ENCODE data around the gene TAS2R16. TPM values are rescaled to one million over a fixed set of nuclear protein-coding genes. Genes with fewer than 3 reads are reported as not detected.

TAS2R16 gene
- total and polyA plus RNA-seq, 4 donors: not detected

GRCh38 chr7:122949186-122949585 is 46.3 kb downstream of the TAS2R16 start:
- DNase-seq (no peak), ATAC-seq (ENCODE audit: insufficient read depth, low FRiP score) (no peak)
- Histone ChIP-seq H3K9ac (ENCODE audit: insufficient read depth in 1 of 2, low read length in 2 of 2) (no peak overlapping the region), H3K4me3 (no peak overlapping the region), H3K4me1 (ENCODE audit: control insufficient read depth in 5 of 5, insufficient read depth in 5 of 5, low read length in 5 of 5) (no peaks in the 10 kb centered on the region), H3K27ac (ENCODE audit: low read depth in 1 of 2, low read length in 1 of 2) (no peak overlapping the region), H3K27me3 (ENCODE audit: control insufficient read depth in 3 of 3, insufficient read depth in 3 of 3, low read length in 2 of 3) (no peaks in the 10 kb centered on the region), H3K9me3 (ENCODE audit: control insufficient read depth in 4 of 4, insufficient read depth in 3 of 4, low read length in 3 of 4) (peaks cover 0 to 4% (median 0%) of the 10 kb centered on the region in 4 donors), H3K36me3 (ENCODE audit: control insufficient read depth in 4 of 4, insufficient read depth in 4 of 4, low read length in 4 of 4) (no peaks in the 10 kb centered on the region)
- 66 to 80% methylated on average over 1 of the region's 1 CpG for WGBS, 2 donors
- no peak for TF ChIP-seq CTCF (IDR thresholded peaks at IDR 0.05; ENCODE audit: control extremely low read depth, extremely low read depth)

Other genes starting within 250 kb of the TAS2R16 start
- 10 to 100 TPM; 37.9 to 76.7 TPM for gene CADPS2, start 109.2 kb downstream of the TAS2R16 start, total RNA-seq
- gene CADPS2, start 109.2 kb downstream of the TAS2R16 start, polyA plus RNA-seq: 10 to 100 TPM; 16.0 to 17.6 TPM
- not detected for gene SLC13A1, start 204.3 kb upstream of the TAS2R16 start, total RNA-seq
- not detected for gene SLC13A1, start 204.3 kb upstream of the TAS2R16 start, polyA plus RNA-seq

Measured in lung (tissue), 12 donors.